ENCODE results near the gene DIS3L.
"Not testable (repeated sequence)": the region's sequence is repeated elsewhere in the genome, so short reads cannot be mapped to it uniquely, and the experiment has no call there.

Gene DIS3L

DNA sequence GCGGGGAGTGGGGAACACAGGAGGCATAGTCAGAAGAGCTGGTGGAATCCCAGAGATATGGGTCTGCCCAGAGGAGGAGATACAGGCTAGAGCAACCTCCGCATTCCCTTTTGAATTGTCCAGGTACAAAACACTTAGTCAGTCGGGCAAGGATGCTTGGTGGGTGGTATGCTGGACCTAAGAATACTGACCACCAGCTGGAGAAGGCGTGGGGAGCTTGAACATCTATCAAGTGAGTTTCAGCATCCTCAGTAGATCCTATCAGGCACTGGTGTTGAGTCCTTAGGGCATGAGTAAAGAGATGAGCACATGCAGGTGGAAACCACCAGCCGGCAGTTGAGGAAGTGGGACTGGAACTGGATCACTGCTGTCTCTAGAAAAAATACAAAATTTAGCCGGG lies 14.7 kb upstream of the DIS3L start:
- DNase-seq, result no peak

DNA sequence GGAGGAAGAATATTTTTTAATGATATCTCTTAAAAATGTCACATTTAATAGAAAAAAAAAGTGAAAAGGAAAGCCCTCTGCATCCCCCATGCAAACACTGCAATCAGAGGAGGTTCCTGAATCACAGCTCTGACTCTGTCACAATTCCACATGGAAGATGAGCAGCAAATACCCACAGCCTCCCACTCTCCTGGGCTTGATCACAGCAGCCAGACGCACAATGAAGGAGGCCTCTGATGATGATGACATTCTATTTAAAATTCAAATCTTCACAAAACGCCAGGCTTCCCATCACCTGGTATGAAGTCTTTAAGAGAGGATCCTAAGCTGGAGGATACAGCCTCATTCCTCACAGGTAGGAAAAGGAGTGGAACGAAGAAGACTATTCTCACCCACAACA lies 9.1 kb upstream of the DIS3L start:
- DNase-seq, result no peak

DNA sequence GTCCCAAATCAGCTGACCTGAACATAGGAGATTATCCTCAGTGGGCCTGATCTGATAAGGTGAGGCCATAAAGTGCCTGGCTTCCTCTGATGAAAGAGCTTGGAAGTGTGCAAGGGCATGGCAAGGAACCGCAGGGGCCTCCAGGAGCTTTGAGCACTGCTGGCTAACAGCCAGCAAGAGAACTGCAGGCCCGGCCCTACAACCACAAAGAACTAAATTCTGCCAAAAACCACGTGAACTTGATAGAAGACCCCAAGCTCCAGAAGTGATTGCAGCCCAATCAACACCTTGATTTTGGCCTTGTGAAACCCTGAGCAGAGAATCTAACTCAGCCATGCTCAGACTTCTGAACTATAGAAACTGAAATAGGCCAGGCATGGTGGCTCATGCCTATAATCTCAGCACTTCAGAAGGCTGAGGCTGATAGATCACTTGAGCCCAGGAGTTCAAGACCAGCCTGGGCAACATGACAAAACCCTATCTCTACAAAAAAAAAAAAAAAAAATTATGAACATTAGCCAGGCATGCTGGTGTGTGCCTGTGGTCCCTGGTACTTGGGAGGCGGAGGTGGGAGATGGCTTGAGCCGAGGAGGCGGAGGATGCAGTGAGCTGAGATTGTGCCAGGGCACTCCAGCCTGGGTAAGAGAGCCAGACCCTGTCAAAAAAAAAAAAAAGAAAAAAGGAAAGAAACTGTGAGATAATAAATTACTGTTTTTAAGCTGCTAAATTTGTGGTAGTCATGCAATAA lies 7.7 kb upstream of the DIS3L start:
- no peak for DNase-seq

DNA sequence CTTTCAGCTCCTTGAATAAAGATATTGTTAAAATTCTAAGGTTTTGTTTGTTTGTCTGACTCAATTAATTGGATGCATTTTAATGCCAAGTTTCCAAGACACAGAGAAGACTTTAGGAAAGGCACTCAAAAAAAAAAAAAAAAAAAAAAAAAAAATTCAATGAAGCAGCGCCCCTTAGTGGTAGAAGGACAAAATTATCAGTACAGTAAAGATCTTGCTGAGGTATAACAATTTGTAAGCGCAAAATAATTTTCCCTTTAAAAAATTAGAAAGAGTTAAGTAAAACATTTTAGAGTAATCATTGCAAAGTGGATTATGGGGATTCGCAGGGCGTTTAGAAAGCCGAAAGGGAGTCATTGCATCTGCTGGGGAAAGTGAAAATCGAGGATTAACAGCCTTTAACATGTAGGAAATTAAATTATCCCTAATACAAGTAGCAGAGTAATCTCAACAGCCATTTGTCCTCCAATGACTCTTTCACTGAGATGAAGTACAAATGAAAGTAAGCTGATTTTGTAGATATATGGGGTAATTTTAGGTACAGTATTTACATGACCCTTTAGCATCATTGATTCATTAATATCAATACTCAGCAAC lies 5.8 kb upstream of the DIS3L start:
- DNase-seq, result no peak

DNA sequence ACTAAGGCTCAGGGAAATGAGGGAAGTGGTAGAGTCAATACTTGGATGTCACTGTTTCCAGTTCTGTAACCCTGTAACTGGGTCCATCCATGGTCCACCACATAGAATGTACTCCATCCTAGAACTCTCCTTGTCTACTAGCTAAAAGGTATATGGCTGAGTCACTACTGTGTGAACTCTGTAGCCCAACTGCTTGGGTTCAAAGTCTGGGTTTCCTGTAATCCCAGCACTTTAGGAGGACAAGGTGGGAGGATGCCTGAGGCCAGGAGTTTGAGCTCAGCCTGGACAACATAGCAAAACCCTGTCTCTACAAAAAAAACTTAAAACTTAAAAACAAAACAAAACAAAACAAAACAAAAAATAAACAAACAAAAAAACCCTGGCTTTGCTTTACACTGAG lies 5.3 kb upstream of the DIS3L start:
- no peak for DNase-seq

DNA sequence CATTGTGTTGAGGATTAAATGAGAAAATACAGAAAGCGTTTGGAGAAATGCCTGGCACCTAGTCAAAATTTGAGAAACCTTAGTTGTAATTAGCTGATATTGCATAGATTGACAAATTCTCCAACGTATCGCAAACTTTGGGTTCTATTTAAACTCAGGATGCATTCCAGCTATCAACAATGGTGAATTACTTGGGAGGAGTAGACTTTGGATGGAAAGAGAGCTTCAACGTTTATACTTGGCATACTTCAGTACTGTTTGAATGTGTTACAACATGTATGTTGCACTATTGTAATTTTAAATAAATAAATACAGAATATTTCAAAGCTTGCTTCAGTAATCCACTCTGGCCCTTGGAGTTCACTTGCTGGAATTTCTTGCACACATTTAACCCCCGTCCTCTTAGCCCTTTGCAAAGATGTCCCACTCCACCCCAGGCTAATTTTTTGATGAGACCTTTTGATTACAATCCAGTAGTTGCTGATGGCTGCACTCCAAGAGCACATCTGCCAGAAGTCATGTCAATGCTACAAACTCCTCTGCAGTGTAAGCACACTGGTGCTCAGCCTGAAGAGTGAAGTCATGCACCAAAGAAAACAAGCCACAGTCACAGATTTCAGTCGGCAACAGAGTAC lies 4.7 kb upstream of the DIS3L start:
- no peak for DNase-seq

DNA sequence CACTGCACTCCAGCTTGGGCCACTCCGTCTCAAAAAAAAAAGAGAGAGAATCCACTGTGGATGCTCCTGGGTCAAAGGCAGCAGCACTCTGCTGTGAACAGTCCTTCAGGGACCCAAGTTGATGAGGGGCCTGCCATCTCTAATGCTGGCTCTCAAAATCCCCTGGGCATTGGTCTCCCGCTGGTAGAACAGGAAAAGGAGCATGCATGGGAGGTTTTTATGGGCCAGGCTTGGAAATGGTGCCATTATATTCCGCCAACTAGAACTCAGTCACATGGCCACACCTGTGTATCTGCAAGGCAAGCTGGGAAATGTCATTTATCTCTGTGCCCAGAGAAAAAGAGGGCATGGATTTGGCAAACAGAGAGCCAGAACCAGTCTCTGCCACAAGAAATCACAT lies 3.4 kb upstream of the DIS3L start:
- DNase-seq, result no peak

DNA sequence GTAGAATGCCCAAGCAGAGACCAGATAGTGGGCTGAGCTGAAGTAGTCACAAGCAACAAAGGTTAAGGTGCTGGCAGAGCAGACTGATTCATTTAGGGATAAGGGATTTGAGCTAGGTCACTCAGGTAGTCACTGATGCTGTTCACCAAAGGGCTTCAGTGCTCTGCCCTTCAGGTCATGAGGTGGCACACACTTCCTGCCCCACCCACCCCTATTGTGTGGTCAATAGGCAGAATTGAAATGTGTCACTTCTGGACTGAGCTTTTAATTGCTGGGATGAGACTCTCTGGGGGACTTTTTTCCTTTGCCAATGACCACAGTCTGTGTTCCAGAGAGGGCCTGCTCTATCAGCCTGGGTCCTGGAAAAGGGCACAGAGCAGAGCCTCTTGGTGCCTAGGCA lies 2.9 kb upstream of the DIS3L start:
- DNase-seq, result no peak

DNA sequence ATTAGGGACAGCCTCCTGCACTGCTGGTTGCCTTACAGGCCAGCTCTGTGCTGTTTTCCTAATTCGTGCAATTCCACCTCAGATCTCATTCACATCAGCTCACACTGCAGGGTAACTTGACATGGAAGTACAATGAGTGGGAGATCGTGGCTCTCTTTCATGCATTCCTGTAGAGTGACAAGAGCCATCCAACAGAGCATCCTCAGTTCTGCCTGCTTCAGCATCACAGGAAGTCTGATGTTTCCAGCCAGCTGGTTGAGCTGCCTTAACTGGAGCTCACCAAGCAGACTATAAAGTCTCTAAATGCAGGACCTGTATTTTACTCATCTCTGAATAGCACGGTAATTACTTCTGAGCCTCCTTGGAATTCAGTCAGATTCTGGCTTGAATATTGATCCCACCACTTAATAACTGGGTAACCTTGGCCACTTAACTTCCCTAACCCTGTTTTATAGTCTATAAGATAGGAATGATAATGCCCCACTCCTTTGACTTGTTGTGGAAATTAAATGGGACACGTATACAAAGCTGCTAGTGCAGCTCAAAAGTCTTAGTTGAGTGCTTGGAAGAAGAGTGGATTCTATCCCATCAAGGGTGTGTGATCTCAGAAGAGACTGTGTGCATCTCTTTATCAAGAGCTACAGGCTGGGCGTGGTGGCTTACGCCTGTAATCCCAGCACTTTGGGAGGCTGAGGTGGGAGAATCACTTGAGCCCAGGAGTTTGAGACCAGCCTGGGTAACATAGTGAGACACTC lies 1.4 kb upstream of the DIS3L start:
- no peak for DNase-seq

DNA sequence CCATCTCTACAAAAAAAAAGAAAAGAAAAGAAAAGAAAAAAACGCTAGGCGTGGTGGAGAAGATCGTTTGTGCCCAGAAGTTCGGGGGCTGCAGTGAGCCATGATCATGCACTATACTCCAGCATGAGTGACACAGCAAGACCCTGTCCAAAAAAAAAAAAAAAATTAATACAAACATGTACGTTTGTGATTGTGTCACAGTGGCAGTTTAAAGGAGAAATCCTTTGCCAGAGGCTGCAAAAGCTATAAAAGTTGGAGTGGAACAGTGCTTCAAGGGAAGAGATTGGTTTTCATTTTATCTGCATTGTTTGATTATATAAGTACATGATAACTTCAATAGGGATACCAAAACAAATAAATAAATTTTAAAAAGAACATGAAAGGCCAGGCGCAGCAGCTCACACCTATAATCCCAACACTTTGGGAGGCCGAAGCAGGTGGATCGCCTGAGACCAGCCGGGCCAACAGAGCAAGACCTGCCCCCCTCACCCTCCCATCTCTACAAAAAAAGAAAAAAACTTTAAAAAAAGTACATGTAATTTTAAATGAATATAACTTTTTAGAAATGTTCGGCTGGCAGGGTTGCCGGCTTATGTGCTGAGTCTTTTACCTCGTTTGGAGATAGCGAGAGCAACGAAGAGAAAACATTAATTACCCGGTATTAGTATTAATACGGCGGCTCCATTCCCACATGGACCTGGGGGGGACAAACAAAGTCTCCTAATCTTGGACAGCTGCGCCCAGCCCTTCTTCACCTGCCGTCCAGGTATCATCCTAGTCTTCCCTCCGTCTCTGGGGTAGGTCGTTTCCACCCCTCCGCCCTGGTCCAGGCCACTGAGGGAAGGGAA lies 573 bp upstream of the DIS3L start:
- DNase-seq, result no peak

DNA sequence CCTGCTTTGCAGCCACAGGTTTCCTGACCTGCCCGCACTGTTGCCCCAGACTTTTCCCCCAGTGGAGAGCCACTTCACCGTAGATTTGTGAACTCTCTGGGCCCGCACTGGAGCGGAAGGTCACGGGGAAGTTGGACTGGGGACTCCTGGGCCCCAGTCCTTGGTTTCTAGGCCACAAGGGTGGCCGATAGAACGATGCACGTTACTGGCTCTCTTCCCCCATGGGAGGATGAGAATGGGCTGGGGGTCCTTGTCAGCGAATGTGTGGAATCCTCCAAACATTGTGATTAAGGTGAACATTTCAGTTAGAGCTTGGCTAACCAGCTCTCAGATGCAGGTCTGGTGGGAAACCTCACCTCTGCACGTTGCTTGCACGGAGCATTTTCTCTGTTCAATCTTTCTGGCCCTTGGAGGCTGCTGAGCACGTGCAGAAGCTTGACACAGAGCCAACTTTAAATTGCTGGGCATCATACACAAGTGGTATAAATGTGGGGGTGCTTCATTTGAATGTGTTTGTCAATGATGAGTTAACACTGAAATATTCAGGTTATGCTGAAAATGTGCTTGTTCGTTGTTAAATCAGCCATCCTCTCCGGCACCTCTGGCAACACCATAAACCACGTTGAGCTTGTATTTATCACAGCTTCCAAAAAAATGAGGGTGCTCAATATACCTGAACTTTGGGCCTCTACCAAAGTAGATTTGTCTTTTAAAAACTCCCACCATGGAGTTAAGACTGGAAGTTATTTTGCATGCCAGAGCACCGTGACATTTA lies 976 bp downstream of the DIS3L start:
- DNase-seq, result no peak

DNA sequence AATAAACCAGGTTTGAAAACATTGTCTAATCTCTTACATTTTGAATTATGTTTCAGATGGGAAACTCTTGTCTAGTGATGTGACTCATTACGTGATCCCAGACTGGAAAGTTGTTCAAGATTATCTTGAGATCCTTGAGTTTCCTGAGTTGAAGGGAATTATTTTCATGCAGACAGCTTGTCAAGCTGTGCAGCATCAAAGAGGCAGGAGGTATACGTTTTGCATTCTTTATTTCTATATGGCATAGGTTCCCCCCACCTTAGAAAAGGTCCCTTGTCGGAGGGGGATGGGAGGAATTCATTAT lies 1.5 kb downstream of the DIS3L start:
- DNase-seq, result no peak

DNA sequence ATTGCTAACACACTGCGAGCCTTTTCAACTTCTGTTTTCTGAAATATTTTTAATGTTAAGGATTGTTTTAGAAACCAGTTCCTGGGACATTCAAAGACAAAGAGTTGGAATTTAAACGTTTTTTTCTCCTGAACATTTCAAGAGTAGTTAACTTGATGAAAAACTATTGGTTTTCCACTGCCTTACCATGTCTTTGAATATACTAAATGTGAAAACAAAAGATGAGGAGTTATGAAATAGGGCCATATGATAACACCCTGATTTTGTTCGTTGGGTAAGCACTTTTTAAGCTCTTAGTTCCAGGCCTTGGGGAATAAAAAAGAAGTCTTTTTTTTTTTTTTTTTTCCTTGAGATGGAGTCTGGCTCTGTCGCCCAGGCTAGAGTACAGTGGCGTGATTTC lies 2.8 kb downstream of the DIS3L start:
- no peak for DNase-seq

DNA sequence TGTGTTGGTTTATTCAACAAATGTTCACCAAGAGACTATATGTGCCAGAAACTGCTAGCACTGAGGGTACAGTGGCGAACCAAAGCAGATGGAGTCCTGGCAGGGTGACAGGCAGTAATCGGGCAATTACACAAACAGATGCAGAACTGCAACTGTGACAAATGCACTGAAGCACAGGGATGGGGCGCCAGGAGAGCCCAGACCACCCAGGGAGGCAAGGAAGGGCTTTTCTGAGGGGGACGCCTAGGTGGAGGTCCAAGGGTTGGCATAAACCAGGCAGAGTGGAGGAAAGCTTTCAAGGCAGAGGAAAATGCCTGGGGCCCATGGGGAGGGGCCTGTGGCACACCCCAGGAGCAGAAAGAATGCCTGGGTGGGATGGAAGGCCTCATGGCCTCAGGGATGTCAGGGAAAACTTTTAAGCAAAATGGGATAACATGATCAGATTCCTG lies 5.5 kb downstream of the DIS3L start:
- DNase-seq, result no peak

DNA sequence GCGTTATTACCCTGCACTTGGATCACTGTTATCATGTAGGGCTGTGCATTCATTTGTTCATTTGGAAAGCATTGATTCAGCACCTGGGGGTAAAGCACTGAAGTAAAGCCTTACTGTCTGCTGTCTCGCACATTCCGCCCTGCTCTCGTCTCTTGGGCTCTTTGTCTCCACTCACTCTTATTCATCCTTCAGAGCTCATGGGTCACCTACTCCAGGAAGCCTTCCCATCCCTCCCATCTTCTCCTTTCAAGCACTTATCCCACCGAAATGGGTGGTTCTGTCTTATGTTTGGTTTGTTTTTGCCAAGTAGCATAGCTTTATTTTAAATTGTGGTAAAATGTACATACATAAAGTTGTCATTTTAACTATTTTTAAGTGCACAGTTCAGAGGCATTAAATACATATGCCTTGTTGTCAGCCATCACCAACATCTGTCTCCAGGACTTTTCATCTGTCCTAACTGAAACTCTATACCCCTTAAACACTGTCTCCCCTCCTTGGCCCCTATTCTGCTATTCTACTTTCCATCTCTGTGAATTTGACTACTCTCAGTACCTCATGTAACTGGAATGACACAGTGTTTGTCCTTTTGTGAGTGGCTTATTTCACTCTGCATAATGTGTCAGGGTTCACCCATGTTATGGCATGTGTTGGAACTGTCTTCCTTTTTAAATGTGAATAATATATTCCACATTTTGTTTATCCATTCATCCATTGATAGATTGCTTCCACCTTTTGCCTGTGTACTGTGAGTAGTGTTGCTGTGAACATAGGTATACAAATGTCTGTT lies 9.3 kb downstream of the DIS3L start:
- DNase-seq, result no peak

DNA sequence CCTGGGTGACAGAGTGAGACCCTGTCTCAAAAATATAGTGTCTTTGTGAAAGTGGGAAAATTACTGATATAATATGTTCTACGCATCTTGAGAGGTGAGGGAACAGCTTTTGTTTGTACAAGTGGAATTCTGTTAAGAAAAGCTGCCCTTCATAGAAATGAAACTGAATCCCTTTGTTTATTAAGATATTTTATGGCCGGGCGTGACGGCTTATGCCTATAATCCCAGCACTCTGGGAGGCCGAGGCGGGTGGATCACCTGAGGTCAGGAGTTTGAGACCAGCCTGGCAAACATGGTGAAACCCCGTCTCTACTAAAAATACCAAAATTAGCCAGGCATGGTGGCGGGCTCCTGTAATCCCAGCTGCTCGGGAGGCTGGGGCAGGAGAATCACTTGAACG lies 11.1 kb downstream of the DIS3L start:
- DNase-seq, result not testable (repeated sequence)

DNA sequence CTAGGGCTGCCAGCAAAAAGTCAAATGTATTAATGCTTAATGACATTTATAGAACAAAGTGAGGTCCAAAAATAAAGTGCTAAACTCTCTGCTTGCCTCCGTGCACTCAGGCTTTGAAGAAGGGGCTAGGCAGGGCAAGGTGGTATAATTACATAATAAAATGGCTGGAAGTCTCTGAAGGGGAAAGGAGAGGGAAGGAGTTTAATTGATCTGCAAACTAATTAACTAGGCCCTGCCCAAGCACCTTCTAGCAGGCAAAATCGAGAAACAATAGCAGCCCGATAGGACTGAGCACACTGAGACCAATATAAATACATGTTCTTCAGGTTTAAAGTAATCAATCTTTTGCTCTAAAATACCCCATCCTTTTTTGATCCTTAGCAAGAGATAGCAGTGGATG lies 13.0 kb downstream of the DIS3L start:
- DNase-seq, result no peak

DNA sequence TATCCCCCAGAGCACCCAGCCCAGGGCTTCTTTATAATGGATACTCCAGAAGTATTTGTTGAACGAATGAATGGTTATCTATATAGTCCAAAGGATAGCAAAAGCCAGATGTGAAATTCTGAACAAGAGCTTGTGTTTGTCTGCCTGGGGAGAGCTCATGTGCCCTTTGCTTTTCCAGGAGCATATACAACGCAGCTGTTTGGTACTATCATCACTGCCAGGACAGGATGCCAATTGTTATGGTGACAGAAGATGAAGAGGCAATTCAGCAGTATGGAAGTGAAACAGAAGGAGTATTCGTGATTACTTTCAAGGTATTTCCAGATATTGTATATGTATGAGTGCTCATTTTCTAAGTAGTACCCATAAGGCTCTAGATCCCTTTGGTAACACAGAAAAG lies 15.2 kb downstream of the DIS3L start:
- no peak for DNase-seq

DNA sequence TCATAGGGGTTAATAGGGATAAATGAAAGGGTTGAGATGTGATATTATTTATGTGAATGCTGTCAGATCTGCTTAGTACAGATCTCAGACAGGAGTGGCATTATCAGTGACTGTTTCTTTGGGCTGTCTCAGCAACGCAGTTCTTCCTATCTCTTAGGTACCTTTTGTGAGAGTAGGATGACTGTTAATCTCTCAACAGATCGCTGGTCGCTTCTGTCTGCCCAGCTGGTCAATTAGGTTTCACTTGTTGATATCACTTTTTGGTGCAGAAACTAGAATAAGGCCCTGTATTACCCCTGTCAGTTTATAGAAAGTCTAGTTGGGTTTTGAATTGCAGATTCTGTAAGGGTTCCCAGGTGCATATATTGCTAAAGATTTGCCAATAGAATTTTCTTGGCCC lies 16.5 kb downstream of the DIS3L start:
- DNase-seq, result no peak

DNA sequence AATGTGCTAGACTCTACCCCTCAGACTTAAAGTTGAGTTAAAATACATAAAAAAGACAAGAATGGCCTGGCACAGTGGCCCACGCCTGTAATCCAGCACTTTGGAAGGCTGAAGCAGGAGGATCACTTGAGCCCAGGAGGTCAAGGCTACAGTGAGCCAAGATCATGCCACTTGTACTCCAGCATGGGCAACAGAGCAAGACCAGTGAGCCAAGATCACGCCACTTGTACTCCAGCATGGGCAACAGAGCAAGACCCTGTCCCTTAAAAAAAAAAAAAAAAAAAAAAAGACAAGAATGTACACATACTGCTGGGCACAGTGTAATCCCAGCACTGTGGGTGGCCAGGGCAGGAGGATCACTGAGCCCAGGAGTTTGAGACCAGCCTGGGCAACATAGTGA lies 17.4 kb downstream of the DIS3L start:
- no peak for DNase-seq

DNA sequence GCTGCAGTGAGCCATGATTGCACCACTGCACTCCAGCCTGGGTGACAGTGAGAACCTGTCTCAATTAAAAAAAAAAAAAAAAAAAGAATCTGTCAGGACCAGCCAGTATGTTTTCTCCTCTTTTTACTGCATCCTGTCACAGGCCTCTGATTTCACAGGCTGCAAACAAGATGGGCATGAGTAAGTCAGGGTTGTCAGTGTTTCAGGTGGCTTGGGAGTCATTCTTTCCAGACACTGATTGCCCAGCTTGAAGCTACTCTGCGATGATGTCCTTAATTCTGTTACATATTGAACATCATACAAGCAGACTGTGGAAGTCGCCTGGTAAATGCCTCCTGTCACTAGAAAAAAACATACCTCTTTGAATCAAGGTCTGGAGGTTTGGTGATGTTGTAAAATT lies 18.8 kb downstream of the DIS3L start:
- no peak for DNase-seq

Data from NCI-H510A (cell line).